Parathyroid adenoma (tissue), 2 donors: ENCODE results near the gene TCF4.

Experiments
- H2AFZ ChIP-seq: fragments of 300-600 bp; sonication (generic); one replicate; pipeline ENCODE4 v1.7.0; 2017; ENCODE audit warnings: antibody characterized with exemption, mild to moderate bottlenecking
- H3K27ac ChIP-seq: fragments of 300-600 bp; sonication (generic); one replicate; pipeline ENCODE4 v1.7.0; 2017
- H3K27me3 ChIP-seq: fragments of 300-600 bp; sonication (generic); one replicate; pipeline ENCODE4 v1.7.0; 2017; ENCODE audit warnings: low read length; ENCODE audit not compliant: control insufficient read depth, insufficient read depth
- H3K36me3 ChIP-seq: fragments of 300-600 bp; sonication (generic); one replicate; pipeline ENCODE4 v1.7.0; 2017; ENCODE audit warnings: low read length; ENCODE audit not compliant: control insufficient read depth, insufficient read depth
- H3K4me1 ChIP-seq: fragments of 300-600 bp; sonication (generic); one replicate; pipeline ENCODE4 v1.7.0; 2017; ENCODE audit warnings: control low read depth
- H3K4me2 ChIP-seq: fragments of 300-600 bp; sonication (generic); one replicate; pipeline ENCODE4 v1.7.0; 2017; ENCODE audit warnings: low read length
- H3K4me3 ChIP-seq: fragments of 300-600 bp; sonication (generic); one replicate; pipeline ENCODE4 v1.7.0; 2017; ENCODE audit warnings: low read depth, low read length
- H3K79me2 ChIP-seq: fragments of 300-600 bp; sonication (generic); one replicate; pipeline ENCODE4 v1.7.0; 2017; ENCODE audit warnings: control low read depth
- H3K9ac ChIP-seq: fragments of 300-600 bp; sonication (generic); one replicate; pipeline ENCODE4 v1.7.0; 2017; ENCODE audit warnings: mild to moderate bottlenecking
- H3K9me3 ChIP-seq: fragments of 300-600 bp; sonication (generic); one replicate; pipeline ENCODE4 v1.7.0; 2017; ENCODE audit warnings: low read length; ENCODE audit not compliant: control insufficient read depth
- CTCF ChIP-seq: fragments of 300-600 bp; sonication (generic); IDR thresholded peaks from one replicate; pipeline ENCODE4 v1.7.0; 2017; ENCODE audit warnings: antibody characterized with exemption, mild to moderate bottlenecking
- donor health status: primary hyperparathyroidism.

TCF4 gene

GRCh38 chr18:55234366-55235093 lies 353.5 kb downstream of the TCF4 start:
- Histone ChIP-seq H2AFZ (no peak overlapping the region), H3K27me3 (no peaks in the 10 kb centered on the region), H3K36me3 (peaks cover 4% of the 10 kb centered on the region), H3K27ac (no peak overlapping the region), H3K79me2 (no peaks in the 10 kb centered on the region), H3K9ac (no peak overlapping the region), H3K4me1 (no peaks in the 10 kb centered on the region), H3K4me2 (no peak overlapping the region), H3K4me3 (no peak overlapping the region), H3K9me3 (no peaks in the 10 kb centered on the region)
- peak; percentile 75 for TF ChIP-seq CTCF

GRCh38 chr18:55233857-55234256 lies 354.1 kb downstream of the TCF4 start:
- Histone ChIP-seq H3K4me1 (no peaks in the 10 kb centered on the region), H2AFZ (no peak overlapping the region), H3K27ac (no peak overlapping the region), H3K9ac (no peak overlapping the region), H3K9me3 (no peaks in the 10 kb centered on the region), H3K4me2 (no peak overlapping the region), H3K36me3 (peaks cover 4% of the 10 kb centered on the region), H3K79me2 (no peaks in the 10 kb centered on the region), H3K27me3 (no peaks in the 10 kb centered on the region), H3K4me3 (no peak overlapping the region)
- no peak for TF ChIP-seq CTCF

- no peaks in the 10 kb centered on the region for H3K9me3 ChIP-seq
- no peaks in the 10 kb centered on the region for H3K79me2 ChIP-seq
- no peak overlapping the region for H2AFZ ChIP-seq
- peaks cover 8% of the 10 kb centered on the region for H3K4me1 ChIP-seq
- no peak overlapping the region for H3K4me3 ChIP-seq
- no peak overlapping the region for H3K4me2 ChIP-seq
- no peaks in the 10 kb centered on the region for H3K27me3 ChIP-seq
- no peak overlapping the region for H3K9ac ChIP-seq
- peaks cover 4% of the 10 kb centered on the region for H3K36me3 ChIP-seq
- H3K27ac ChIP-seq: no peak overlapping the region
- no peak for TF ChIP-seq CTCF
These were observed 355.5 kb downstream of the TCF4 start for GRCh38 chr18:55232506-55232905.

DNA sequence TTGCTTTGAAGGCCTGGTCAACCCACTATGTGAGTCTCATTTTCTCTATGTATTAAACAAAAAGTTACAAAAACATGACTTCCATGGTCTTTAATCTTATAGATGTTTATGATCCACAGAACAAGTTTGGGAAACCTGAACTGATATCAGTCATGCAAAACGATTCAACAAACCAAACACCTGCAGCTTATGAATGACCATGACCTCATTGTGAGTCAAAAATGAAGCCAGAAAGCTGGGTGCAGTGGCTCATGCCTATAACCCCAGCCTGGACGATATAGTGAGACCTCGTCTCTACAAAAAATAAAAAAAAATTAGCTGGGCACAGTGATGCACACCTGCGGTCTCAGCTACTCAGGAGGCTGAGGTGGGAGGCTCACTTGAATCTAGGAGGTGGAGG lies 358.3 kb downstream of the TCF4 start:
- H2AFZ ChIP-seq: no peak overlapping the region
- peaks cover 4% of the 10 kb centered on the region for H3K36me3 ChIP-seq
- no peak overlapping the region for H3K9ac ChIP-seq
- peaks cover 8% of the 10 kb centered on the region for H3K4me1 ChIP-seq
- no peaks in the 10 kb centered on the region for H3K79me2 ChIP-seq
- H3K4me3 ChIP-seq: no peak overlapping the region
- H3K27ac ChIP-seq: no peak overlapping the region
- H3K4me2 ChIP-seq: no peak overlapping the region
- no peaks in the 10 kb centered on the region for H3K9me3 ChIP-seq
- no peak for TF ChIP-seq CTCF
- no peaks in the 10 kb centered on the region for H3K27me3 ChIP-seq

DNA sequence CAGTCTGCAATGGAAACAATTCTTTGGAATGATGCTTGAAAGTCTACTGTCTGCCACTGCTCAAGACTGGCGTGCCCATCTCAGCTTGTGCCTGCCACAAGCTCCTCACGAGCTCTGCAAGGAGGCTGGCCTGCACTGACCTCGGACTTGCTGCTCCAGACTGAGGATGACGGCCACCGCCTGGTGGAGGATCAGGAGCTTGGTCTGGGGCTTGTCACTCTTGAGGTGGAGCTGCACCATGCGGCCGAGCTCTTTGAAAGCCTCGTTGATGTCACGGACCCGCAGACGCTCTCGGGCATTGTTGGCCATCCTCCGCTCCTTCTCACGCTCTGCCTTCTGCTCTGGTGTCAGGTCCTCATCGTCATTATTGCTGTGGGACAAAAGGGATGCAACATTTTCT lies 359.3 kb downstream of the TCF4 start:
- no peak for TF ChIP-seq CTCF
- peaks cover 4% of the 10 kb centered on the region for H3K36me3 ChIP-seq
- no peaks in the 10 kb centered on the region for H3K27me3 ChIP-seq
- peak overlapping the region; percentile 50 for H3K27ac ChIP-seq
- H3K4me1 ChIP-seq: peaks cover 8% of the 10 kb centered on the region
- H3K4me2 ChIP-seq: no peak overlapping the region
- H3K9me3 ChIP-seq: no peaks in the 10 kb centered on the region
- H2AFZ ChIP-seq: peak overlapping the region; percentile 78
- no peaks in the 10 kb centered on the region for H3K79me2 ChIP-seq
- no peak overlapping the region for H3K9ac ChIP-seq
- no peak overlapping the region for H3K4me3 ChIP-seq
